Type B pancreatic cell (in vitro differentiated cells): Measurements from ENCODE around the gene HM13. TPM values are rescaled to one million over a fixed set of nuclear protein-coding genes. Genes with fewer than 3 reads are reported as not detected.
A peak's percentile ranks its signal among the peaks of the same experiment; 100 is the strongest.
"Not testable (repeated sequence)": the region's sequence is repeated elsewhere in the genome, so short reads cannot be mapped to it uniquely, and the experiment has no call there.

ENCODE experiments used
- DNase-seq: peaks from one replicate; pipeline ENCODE4 v3.0.0; 2021; ENCODE audit warnings: mixed read lengths; ENCODE audit not compliant: unreplicated experiment; ENCODE audit errors: extremely low spot score
- H3K27ac Mint-ChIP-seq: 2 replicates; pipeline ENCODE4 v1.8.0; 2021; ENCODE audit warnings: mild to moderate bottlenecking, mixed read lengths
- H3K27me3 Mint-ChIP-seq: 2 replicates; pipeline ENCODE4 v1.8.0; 2021; ENCODE audit warnings: mixed read lengths
- H3K36me3 Mint-ChIP-seq: 2 replicates; pipeline ENCODE4 v1.8.0; 2021; ENCODE audit warnings: mixed read lengths
- H3K4me1 Mint-ChIP-seq: one replicate; pipeline ENCODE4 v1.8.0; 2021; ENCODE audit warnings: mixed read lengths; ENCODE audit not compliant: unreplicated experiment
- H3K4me3 Mint-ChIP-seq: 2 replicates; pipeline ENCODE4 v1.8.0; 2021; ENCODE audit warnings: mild to moderate bottlenecking, mixed read lengths
- H3K9me3 Mint-ChIP-seq: 2 replicates; pipeline ENCODE4 v1.8.0; 2021; ENCODE audit warnings: mixed read lengths
- total RNA-seq: library from RNA; stranded (reverse); gene quantifications from 2 replicates; pipeline ENCODE4 v1.2.1, GENCODE V29; 2021; ENCODE audit warnings: low replicate concordance
- TF ChIP-seq, protein P1 (sequence below): fragments of 200-600 bp; sonication (generic); conservative IDR thresholded peaks from 2 replicates; pipeline ENCODE4 v1.5.0; 2021; ENCODE audit warnings: antibody characterized with exemption, mild to moderate bottlenecking

Gene HM13
- total RNA-seq, 1 donor from 2014 or later: 246 TPM

- TF ChIP-seq, protein P1, sequence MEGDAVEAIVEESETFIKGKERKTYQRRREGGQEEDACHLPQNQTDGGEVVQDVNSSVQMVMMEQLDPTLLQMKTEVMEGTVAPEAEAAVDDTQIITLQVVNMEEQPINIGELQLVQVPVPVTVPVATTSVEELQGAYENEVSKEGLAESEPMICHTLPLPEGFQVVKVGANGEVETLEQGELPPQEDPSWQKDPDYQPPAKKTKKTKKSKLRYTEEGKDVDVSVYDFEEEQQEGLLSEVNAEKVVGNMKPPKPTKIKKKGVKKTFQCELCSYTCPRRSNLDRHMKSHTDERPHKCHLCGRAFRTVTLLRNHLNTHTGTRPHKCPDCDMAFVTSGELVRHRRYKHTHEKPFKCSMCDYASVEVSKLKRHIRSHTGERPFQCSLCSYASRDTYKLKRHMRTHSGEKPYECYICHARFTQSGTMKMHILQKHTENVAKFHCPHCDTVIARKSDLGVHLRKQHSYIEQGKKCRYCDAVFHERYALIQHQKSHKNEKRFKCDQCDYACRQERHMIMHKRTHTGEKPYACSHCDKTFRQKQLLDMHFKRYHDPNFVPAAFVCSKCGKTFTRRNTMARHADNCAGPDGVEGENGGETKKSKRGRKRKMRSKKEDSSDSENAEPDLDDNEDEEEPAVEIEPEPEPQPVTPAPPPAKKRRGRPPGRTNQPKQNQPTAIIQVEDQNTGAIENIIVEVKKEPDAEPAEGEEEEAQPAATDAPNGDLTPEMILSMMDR: no peak
- no peaks in the 10 kb centered on the region for H3K27me3 Mint-ChIP-seq
These were observed 63.0 kb downstream of the HM13 start for GRCh38 chr20:31577194-31577593.

GRCh38 chr20:31578448-31579138, 64.4 kb downstream of the HM13 start:
- TF ChIP-seq, protein P1: no peak
- no peak overlapping the region for H3K27ac Mint-ChIP-seq
- H3K4me1 Mint-ChIP-seq: peaks cover 43% of the 10 kb centered on the region
- peaks cover 12% of the 10 kb centered on the region for H3K36me3 Mint-ChIP-seq
- H3K4me3 Mint-ChIP-seq: no peak overlapping the region
- no peak for DNase-seq
- H3K27me3 Mint-ChIP-seq: no peaks in the 10 kb centered on the region
- H3K9me3 Mint-ChIP-seq: no peaks in the 10 kb centered on the region

More at GRCh38 chr20:31577194-31577593, 63.0 kb downstream of the HM13 start:
- H3K4me1 Mint-ChIP-seq: peaks cover 50% of the 10 kb centered on the region
- H3K27ac Mint-ChIP-seq: peak overlapping the region; percentile 81
- H3K9me3 Mint-ChIP-seq: no peaks in the 10 kb centered on the region
- DNase-seq: no peak
- H3K36me3 Mint-ChIP-seq: peaks cover 12% of the 10 kb centered on the region
- peak overlapping the region; percentile 10 for H3K4me3 Mint-ChIP-seq

GRCh38 chr20:31579245-31579644, 65.0 kb downstream of the HM13 start:
- TF ChIP-seq, protein P1: no peak

DNA sequence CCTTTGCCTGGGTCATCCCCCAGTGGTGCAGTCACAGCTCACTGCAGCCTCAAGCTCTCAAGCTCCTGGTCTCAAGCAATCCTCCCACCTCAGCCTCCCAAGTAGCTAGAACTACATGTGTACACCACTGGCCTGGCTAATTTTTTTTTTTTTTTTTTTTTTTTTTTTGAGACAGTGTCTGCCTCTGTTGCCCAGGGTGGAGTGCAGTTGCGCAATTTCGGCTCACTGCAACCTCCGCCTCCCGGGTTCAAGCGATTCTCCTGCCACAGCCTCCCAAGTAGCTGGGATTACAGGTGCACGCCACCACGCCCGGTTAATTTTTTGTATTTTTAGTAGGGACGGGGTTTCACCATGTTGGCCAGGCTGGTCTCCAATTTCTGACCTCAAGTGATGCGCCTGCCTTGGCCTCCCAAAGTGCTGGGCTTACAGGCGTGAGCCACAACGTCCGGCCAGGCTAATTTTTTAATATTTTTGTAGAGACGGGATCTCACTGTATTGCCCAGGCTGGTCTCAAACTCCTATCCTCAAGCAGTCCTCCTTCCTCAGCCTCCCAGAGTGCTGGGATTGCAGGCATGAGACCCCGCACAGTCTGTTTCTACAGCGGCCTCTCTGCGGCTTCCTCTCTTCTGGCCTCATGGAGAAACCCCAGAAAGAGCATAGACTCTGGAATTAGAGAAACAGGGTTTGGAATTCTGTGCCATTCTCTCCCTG, 65.9 kb downstream of the HM13 start:
- H3K36me3 Mint-ChIP-seq, DNase-seq, H3K27me3 Mint-ChIP-seq, H3K4me3 Mint-ChIP-seq, H3K9me3 Mint-ChIP-seq: not testable (repeated sequence)
- peaks cover 36% of the 10 kb centered on the region for H3K4me1 Mint-ChIP-seq
- peak overlapping the region; percentile 61 for H3K27ac Mint-ChIP-seq

More at GRCh38 chr20:31579245-31579644, 65.0 kb downstream of the HM13 start:
- H3K36me3 Mint-ChIP-seq: peaks cover 8% of the 10 kb centered on the region
- H3K4me3 Mint-ChIP-seq: peak overlapping the region; percentile 12
- peaks cover 37% of the 10 kb centered on the region for H3K4me1 Mint-ChIP-seq
- H3K27ac Mint-ChIP-seq: peak overlapping the region; percentile 1
- DNase-seq: no peak
- no peaks in the 10 kb centered on the region for H3K27me3 Mint-ChIP-seq
- no peaks in the 10 kb centered on the region for H3K9me3 Mint-ChIP-seq

DNA sequence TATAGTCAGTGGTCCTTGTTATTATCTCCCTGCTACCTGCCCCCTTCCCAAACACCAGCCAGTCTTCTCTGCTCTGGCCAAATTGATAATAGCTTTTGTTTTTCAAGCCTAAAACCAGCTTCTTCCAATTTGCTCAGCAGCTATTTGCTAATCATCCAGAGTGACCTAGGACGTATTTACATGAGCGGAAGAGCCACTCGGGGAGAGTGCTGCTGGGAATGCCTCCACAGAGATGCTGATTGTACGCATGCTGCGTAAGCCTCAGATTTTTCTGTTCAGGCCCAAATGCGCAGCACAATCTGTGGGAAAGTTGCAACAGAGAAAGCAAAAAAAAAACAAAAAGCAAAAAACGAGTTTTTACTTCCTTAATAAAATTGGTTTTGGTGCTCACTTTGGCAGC, 66.5 kb downstream of the HM13 start:
- peaks cover 12% of the 10 kb centered on the region for H3K36me3 Mint-ChIP-seq
- H3K9me3 Mint-ChIP-seq: no peaks in the 10 kb centered on the region
- DNase-seq: no peak
- peak overlapping the region; percentile 2 for H3K4me3 Mint-ChIP-seq
- no peaks in the 10 kb centered on the region for H3K27me3 Mint-ChIP-seq
- TF ChIP-seq, protein P1: no peak
- peak overlapping the region; percentile 61 for H3K27ac Mint-ChIP-seq
- peaks cover 42% of the 10 kb centered on the region for H3K4me1 Mint-ChIP-seq

DNA sequence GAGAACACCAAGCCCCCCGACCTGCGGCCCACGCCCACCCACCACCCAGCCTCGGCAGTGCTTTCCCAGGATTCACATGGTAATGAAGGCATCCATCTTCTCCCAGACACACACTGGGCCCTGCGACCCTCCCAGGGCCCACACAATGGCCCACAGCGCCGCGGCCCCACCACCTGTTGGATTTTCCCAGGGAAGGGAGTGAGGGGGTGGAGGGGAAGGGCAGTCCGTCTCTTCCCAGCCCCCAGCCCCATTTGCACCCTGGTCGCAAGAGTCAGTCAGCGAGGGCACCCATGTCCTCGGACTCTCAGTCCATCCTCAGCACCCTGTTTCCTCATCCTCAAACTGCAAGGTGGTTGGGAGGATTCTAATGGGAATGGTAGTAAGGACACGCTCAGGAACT, 67.1 kb downstream of the HM13 start:
- Mint-ChIP-seq H3K36me3 (peaks cover 12% of the 10 kb centered on the region), H3K27ac (no peak overlapping the region), H3K9me3 (no peaks in the 10 kb centered on the region), H3K4me1 (peaks cover 44% of the 10 kb centered on the region), H3K27me3 (no peaks in the 10 kb centered on the region), H3K4me3 (no peak overlapping the region)
- DNase-seq: no peak
- TF ChIP-seq, protein P1: no peak
